AG08395 (cell line): ENCODE results near the gene C9orf85.
"Not testable (repeated sequence)": the region's sequence is repeated elsewhere in the genome, so short reads cannot be mapped to it uniquely, and the experiment has no call there.

Experiments
- DNase-seq: peaks from one replicate; pipeline ENCODE4 v3.0.0; 2012; ENCODE audit warnings: mixed read lengths, low spot score

C9orf85 gene, protein sequence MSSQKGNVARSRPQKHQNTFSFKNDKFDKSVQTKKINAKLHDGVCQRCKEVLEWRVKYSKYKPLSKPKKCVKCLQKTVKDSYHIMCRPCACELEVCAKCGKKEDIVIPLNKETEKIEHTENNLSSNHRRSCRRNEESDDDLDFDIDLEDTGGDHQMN

GRCh38 chr9:71911061-71911907 lies at the start of gene C9orf85, which contains the start of gene ABHD17B:
C9orf85 (plus strand) TSS chr9:71911639; CDS start chr9:71911735, 96 bp downstream.
ABHD17B (minus strand) TSS chr9:71911193; CDS start chr9:71875080, 36,113 bp downstream.
- peak; percentile 98 for DNase-seq

- DNase-seq: no peak
Measured at GRCh38 chr9:71863631-71864030, 47.8 kb upstream of the C9orf85 start.

DNA sequence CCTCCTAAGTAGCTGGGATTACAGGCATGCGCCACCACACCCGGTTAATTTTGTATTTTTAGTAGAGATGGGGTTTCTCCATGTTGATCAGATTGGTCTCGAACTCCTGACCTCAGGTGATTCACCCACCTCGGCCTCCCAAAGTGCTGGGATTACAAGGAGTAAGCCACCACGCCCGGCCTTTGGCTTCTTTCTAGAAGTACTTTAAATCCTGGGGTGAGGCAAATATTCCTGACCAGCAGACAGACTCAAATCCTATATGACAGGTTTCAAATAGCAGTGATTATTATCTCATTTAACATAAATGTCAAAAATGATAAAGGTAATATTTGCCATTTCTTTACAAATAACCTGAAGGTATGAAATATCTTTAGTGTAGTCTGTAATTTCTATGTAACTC lies 36.1 kb upstream of the C9orf85 start:
- no peak for DNase-seq

- DNase-seq: no peak
Measured at GRCh38 chr9:71876106-71876505, 35.3 kb upstream of the C9orf85 start.

DNA sequence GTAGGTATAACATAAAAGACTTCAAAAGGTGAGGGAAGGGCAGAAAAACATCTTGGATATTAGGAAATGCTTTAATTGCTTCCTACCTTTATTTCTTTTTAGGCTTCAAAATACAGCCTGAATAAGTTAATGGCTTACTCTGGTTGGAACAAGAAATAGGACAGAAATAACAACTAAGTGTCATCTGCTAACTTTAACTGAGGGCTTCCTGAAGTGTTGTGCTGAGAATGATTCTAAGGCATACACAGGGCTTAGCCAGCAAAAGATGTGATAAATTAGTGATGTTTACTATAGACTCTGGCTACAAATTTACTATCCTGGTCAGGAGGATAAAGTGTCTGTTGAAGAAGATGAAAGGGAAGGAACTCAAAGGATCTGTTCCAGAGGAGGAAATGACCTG lies 34.6 kb upstream of the C9orf85 start:
- DNase-seq: no peak

- no peak for DNase-seq
Measured at GRCh38 chr9:71878327-71879274, 32.8 kb upstream of the C9orf85 start.

DNA sequence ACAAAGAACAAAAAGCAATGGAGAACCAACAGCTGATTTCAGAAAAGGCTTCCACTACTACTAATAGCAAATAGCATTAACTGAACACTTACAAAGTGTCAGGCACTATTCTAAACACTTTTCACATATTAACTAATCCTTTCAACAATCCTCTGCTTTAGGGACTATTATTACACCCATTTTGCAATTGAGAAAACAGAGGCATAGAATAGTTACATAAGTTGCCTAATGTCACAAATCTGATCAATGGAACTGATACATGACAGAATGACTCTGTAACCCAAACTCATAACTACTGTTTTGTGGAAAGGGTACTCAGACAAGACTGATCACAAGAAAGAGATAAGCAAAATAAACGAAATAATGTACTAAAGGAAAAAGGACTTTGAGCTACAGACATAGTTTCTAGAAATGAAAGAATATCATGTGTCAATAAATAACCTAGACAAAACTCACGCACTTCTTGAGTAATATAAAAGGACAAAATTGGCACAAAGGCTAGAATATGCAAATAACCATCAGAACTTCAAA lies 31.7 kb upstream of the C9orf85 start:
- DNase-seq: no peak

GRCh38 chr9:71884005-71884404 lies 27.4 kb upstream of the C9orf85 start:
- DNase-seq: no peak

DNA sequence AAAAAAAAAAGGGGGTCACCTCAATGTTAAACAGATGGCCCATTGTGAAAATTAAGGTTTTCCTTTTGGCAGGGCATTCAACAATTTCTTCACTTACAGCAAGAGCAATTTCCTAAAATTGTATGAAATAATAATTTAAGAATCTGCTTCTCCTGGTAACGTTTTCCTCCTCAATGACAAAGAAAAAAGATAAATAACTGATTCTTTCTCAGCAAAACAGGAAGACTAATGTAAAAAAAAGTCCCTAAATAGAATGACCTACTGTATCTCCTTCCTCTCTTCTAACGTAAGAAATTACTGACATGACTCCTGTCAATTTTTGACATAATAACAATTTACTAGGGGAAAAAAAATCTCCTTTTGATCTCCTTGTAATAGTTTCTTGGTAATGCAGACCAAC lies 26.0 kb upstream of the C9orf85 start:
- DNase-seq: no peak

GRCh38 chr9:71886015-71886414 lies 25.4 kb upstream of the C9orf85 start:
- no peak for DNase-seq

DNA sequence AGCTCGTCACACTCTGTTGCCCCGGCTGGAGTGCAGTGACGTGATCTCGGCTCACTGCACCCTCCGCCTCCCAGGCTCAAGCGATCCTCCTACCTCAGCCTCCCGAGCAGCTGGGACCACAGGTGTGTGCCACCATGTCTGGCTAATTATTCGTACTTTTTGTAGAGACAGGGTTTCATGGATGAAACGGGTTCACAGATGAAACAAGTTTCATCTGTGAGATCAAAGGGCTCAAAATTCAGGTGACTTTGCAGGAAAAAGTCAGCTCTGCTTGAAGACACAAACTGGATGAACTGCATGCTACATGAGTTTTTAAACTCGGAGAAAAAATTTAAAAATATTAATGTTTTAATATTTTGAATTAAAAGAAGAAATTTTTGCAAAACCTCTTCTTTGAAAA lies 24.9 kb upstream of the C9orf85 start:
- DNase-seq: no peak

DNA sequence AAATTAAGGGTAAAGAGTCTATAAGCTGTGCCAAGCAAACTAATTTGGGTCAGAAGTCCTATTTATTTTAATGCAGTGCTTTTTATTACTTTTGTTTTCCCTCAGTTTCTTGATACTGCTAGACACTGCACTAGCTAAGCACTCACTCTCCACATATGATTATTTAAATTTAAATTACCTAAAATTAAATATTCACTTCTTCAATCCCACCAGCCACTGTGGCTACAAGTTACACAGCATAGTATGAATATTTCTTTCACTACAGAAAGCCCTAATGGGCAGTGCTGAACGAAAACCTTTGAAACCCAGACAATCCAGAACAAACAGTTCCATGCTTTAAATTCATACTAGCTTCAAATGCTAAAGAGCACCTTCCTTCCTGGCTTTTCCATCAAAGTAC lies 24.1 kb upstream of the C9orf85 start:
- DNase-seq: no peak

- no peak for DNase-seq
Measured at GRCh38 chr9:71890042-71890679, 21.3 kb upstream of the C9orf85 start.

DNA sequence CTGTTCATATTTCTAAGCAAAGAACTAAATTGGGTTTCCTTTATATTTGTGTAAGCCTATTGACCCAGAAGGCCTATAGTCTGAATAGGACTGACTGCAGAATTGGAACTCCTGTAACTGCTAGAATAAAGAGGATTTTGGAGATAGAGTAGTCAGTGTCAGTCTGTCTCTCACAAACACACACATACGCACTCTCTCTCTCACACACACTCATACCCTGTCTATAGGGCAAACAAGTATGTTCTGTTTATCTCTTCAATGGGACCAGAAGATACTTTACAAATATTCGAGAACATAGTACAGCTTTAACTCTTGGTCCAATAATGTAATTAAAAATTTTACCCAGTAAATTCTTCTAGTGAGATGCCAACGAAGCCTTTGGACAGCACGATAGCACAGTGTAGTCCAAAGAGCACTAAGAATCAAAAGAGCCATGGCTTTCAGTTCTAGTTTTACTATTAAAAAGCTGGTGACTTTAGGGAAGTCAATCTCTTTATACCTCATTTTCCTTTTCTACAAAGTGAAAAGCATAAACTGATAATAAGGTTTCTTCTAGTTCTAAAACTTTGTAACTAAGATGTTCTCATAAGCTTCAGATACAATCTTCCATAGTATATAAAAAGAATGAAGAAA lies 19.8 kb upstream of the C9orf85 start:
- DNase-seq: no peak

DNA sequence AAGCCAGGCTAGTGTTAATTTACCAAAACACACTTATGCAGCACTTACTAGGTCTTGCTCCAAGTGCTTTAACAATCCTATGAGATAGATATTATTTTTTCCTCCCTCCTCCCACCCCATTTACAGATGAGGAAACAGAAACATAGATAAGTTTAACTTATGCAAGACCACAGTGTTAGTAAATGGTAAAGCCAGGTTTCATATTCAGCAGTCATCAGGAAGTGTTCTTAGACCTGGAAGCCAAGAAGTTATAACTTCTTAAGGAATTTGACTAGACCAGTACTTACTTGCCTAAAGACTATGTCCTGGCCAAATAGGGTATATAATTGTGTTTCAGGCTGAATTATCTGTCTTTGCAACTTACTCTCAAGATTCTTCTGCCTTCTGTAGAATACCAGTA lies 16.3 kb upstream of the C9orf85 start:
- no peak for DNase-seq

DNA sequence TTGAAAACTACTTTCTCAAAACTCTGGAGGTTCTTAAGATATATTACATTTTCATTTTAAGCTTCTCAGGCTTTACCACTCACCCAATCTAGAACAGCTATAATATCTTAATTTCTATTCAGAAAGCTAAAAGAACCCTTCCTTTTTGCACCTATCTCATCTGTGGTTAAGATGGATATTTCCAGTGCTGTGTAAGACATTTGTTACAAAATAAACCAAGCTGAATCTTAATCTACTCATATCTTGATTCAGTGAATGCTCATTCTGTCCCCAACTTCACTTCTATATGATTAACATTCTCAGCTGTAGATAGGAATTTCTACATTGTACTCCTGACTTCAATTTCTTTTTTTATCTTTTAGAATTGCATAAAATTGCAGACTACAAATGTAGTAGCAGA lies 15.5 kb upstream of the C9orf85 start:
- no peak for DNase-seq

DNA sequence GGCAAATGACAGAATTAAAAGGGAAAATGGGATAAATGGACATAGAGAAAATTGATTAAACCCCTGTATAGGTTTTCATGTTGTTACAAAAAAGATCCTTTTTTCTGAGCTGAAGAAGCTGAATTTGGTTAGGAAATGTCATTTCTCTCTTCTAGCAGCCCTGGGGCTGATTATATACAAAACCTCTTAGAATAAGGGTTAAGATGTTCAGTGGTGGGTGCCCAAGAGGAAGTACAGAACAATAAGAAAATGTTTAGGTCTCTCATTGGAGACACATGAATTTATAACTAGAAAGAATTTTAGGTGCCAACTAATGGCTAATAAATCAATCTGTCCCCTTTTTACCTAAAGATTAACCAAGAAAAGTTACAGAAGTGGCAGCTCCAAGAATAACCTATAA lies 14.7 kb upstream of the C9orf85 start:
- DNase-seq: no peak

DNA sequence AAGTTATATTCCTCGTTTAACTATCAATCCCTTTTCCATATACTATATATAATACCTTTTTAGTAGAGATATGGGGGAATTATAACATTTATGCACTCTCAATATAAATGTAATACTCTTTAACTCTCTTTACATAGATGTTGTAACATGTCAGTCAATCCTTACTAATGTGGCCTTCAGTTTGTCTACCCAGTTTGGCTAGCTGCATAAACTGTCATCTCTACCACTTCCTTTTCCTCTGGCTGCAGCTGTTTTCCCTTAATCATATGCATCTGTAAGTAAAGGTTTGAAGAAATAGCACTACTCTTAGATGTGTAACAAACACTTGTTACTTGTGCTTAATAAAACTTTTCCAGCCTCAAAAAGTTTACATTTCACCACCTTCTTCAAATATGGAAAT lies 13.9 kb upstream of the C9orf85 start:
- no peak for DNase-seq

DNA sequence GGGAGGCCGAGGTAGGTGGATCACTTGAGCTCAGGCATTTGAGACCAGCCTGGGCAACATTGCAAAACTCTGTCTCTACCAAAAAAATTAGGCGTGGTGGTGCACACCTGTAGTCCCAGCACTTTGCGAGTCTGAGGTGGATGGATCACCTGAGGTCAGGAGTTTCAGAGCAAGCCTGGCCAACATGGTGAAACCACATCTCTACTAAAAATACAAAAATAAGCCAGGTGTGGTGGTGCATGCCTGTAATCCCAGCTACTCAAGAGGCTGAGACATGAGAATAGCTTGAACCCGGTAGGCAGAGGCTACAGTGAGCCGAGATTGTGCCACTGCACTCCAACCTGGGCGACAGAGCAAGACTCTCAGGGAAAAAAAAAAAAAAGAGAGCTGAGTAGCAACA lies 12.7 kb upstream of the C9orf85 start:
- DNase-seq: not testable (repeated sequence)

DNA sequence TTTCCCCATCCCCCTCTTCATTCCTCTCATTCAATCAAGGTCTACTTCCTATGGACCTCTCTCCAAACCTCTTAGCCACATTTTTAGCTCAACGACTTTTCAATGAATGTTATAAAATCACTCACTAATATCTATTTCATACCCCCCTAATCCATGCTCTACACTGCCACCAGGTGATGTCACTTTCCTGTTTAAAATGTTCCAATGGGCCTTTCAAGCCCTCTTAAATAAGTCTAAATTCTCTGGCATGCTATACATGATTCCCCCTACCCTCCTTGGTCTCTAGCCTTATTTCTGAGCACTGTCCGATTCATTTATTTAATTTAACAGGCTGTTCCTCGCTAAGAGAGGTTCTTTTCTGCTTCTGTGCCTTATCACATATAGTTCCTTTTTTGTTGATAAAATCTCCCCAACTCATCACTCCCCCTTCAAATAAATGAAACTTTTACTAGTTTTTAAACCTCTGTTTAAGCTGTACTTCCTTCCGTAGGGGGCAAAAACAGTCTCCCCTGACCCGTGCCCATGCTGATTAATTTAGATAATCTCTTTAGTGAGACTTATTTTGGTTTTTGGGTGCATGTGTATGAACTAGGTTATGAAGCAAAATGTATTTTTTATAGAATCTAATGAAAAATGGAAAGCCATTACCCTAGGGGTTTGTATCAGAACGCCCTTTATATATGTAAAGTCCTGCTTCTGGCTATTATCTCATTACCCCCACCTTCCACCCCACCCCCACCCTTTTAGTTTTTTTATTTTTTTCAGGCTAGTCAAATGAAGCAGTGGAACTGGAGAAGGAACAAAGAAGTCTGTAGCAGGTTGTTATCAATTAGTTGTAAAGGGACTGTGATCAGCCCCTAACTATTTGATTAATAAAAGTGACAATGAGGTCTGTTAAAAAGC lies 9.5 kb upstream of the C9orf85 start:
- DNase-seq: no peak
